T1000 (cell line): ENCODE measurements around the gene NPHS2.
"Not testable (repeated sequence)": the region's sequence is repeated elsewhere in the genome, so short reads cannot be mapped to it uniquely, and the experiment has no call there.

Experiments used
- DNase-seq: peaks from one replicate; lab custom pipeline; 2025; ENCODE audit warnings: mixed read lengths; lab: John Stamatoyannopoulos, UW

NPHS2 gene

DNA sequence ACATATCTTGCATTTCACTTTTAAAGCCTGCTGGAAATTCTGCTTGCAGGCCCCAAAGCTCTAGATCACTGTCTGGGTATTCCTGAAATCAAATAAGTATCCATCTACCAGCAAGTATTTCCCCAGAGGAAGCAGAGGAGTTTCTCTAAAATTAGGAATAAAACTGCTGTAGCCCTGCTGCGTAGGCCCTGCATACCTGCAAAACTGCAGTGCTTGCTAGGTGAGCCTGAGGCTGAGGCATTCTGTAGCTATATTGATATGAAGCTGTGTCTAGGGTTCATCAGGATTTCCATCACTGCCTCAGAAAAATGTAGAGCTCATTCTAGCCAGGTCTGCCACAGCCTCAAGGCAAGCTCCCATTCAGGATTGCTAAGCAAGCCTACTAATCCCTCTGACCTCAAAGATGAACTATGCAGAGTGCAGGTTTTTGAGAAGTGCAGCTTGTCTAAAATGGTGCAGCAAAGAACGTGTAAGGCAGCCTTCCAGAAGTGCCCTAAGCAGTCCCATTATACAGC lies 28.7 kb downstream of the NPHS2 start:
- DNase-seq: no peak

GRCh38 chr1:179545321-179545720 lies 30.4 kb downstream of the NPHS2 start:
- DNase-seq: no peak

DNA sequence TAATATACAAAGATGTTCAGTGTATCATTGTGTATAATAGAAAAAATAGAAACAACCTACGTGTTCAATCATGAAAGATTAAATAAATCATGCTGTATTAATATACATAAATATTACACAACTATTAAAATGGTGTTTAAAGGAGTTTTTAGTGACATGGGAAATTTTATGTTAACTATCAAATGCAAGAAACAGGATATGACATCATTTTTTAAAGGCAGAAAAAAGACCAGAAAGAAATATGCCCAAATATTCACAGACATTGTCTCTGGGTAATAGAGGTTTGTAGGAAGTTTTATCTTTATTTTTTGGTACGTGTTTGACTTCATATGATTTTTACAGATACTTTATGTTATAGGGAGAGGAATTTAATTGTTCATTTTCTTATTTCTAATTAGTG lies 34.0 kb downstream of the NPHS2 start:
- no peak for DNase-seq

GRCh38 chr1:179530352-179530751 lies 45.4 kb downstream of the NPHS2 start:
- DNase-seq: no peak

DNA sequence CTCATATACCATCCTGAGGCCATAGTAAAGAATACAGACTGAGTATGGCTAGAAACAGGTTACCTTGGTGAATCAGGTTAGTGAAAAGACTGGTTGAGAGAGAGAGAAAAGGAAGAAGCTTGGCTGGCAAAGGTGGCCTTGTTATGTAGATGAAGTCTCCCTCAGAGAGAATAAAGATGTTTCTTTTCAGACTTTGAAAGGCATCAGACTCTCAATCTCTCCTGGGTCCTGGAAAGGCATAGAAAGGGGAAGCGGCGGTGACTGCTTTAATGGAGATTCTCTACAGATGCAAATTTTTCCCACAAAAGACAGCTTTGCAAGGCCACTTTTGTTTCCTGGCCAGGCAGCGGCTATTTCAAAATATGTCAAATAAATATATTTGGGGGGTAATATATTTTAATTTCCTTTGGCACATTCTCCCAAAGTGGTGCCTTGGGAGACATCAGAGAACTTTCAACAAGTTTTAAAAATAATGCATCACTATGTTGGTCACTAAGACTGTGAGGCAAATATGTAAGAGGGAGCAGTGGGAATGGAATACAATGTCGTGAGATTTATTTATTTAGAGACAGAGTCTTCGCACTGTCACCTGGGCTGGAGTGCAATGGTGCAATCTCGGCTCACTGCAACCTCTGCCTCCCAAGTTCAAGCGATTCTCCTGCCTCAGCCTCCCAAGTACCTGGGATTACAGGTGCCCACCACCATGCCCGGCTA lies 46.1 kb downstream of the NPHS2 start:
- DNase-seq: no peak

DNA sequence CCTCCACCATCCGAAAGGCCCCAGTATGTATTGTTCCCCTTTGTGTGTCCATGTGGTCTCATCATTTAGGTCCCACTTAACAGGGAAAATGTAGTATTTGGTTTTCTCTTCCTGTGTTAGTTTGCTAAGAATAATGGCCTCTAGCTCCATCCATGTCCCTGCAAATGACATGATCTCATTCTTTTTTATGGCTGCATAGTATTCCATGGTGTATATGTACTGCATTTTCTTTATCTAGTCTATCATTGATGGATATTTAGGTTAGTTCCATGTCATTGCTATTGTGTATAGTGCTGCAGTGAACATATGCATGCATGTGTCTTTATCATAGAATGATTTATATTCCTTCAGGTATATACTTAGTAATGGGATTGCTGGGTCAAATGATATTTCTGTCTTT lies 57.2 kb downstream of the NPHS2 start:
- not testable (repeated sequence) for DNase-seq

- DNase-seq: no peak
These were observed 58.6 kb downstream of the NPHS2 start for GRCh38 chr1:179516976-179517705.

DNA sequence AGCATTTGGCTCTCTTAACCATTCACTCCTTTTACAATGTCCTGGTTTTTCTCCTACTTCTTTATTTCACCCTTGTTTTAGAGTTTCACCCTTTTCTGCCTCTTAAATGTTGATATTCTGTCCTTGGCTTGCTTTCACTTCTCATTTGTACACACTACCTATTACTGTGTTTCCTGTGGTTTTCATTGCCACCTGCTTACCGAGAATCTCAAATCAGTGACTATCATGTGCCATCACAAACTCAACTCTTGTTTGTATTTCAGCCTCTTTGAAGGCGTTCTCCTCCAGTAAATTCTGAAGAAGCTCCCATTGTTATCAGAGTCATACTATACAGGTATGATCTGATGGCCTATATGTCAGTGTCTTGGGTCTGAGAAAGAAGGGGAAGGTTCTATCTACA lies 65.7 kb downstream of the NPHS2 start:
- no peak for DNase-seq

DNA sequence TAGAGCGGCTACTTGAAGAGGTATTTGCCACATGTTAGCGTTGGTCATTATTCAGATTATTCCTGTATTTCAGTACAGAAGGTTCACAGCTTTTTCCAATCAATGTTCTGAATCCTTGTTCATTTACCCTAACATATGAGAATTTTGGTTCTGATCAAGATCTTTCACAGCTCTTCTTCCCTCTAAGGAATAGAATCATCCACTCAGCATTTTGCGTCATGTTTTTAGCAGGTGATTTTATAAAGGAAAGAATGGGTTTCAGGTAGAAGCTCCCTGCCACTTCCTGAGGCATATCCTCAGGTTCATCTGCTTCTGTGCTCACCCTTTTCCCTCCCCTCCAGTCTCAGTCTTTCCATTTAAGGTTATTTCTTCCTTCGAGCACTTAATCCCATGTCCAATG lies 66.4 kb downstream of the NPHS2 start:
- DNase-seq: no peak

DNA sequence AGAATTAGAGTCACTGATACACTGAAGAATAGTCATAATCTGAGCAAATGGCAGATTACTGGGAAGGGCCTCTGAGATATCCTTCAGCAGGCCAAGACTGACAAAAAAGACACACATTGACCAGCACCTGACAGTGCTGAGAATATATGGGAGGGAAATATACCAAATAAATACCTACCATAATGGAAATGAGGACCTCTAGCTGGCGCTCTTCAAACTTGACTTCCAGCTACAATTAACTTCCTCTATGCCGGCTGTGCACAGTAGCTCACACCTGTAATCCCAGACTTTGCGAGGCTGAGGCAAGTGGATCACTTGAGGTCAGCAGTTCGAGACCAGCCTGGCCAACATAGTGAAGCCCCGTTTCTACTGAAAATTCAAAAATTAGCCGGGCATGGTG lies 69.5 kb downstream of the NPHS2 start:
- no peak for DNase-seq
